ENCODE data around the gene SLC16A12. TPM values are rescaled to one million over a fixed set of nuclear protein-coding genes. Genes with fewer than 3 reads are reported as not detected.

SLC16A12 gene
- total and polyA plus RNA-seq, 2 donors (not counting 3 experiments of a cell fraction or from before 2014, with no cell fraction given): not detected

GRCh38 chr10:89390476-89391225 is 144.7 kb downstream of the SLC16A12 start:
- H3K36me3 ChIP-seq (ENCODE audit: control insufficient read depth in 2 of 2, extremely low read depth in 1 of 2, insufficient read depth in 2 of 2, low read length in 2 of 2): no peaks in the 10 kb centered on the region
- peaks cover 10% of the 10 kb centered on the region for H3K4me1 ChIP-seq (ENCODE audit: control insufficient read depth, extremely low read depth, insufficient read depth, low read length)
- H4K20me1 ChIP-seq (replicated peaks; ENCODE audit: control insufficient read depth, extremely low read depth, insufficient read depth, low read length): no peaks in the 10 kb centered on the region
- H3K9me3 ChIP-seq (replicated peaks; ENCODE audit: control insufficient read depth, insufficient read depth, low read length): no peaks in the 10 kb centered on the region
- no peak overlapping the region for H3K27ac ChIP-seq (ENCODE audit: insufficient read depth, low read depth, low read length)
- H3K79me2 ChIP-seq (ENCODE audit: control insufficient read depth, insufficient read depth, low read length): no peaks in the 10 kb centered on the region
- FAIRE-seq (no peak), DNase-seq (ENCODE audit: low read depth, low spot score) (no peak)
- ChIA-PET POLR2A (no interaction called here), CTCF (interaction anchor here (1.8 kb wide), 1 partner anchor 27 kb away, joined by 6 read pairs; no protein-coding TSS in a partner anchor)
- no peaks in the 10 kb centered on the region for H3K9me1 ChIP-seq (replicated peaks; ENCODE audit: control insufficient read depth, extremely low read depth, insufficient read depth, low read length)
- dilution Hi-C loops (cut with MboI; ENCODE audit: extremely low pct_ligation_motif_present, low sequenced_read_pairs): no loop called here
- H3K9ac ChIP-seq (replicated peaks; ENCODE audit: extremely low read depth, insufficient read depth, low read length): no peak overlapping the region
- no peak overlapping the region for H3K4me3 ChIP-seq (replicated peaks in 1 of 3; ENCODE audit: insufficient read depth in 1 of 3, low read depth in 1 of 3, low read length in 3 of 3)
- intact Hi-C loops (cut with micrococcal nuclease): no loop called here
- no peaks in the 10 kb centered on the region for H3K27me3 ChIP-seq (ENCODE audit: control insufficient read depth in 2 of 2, insufficient read depth in 2 of 2, low read length in 2 of 2)
- H2AFZ ChIP-seq (ENCODE audit: low read depth, low read length): no peak overlapping the region
- no TSS peak for BruUV-seq (replicated peaks)
- H3K4me2 ChIP-seq (ENCODE audit: insufficient read depth, low read length): no peak overlapping the region
- TF ChIP-seq EZH2 (IDR thresholded peaks at IDR 0.05; ENCODE audit: borderline replicate concordance, low read depth, low read length, severe bottlenecking): no peak
- no peak for TF ChIP-seq FOS (IDR thresholded peaks at IDR 0.05; ENCODE audit: borderline replicate concordance, insufficient read depth, low read length)
- no peak for TF ChIP-seq JUN (IDR thresholded peaks at IDR 0.05; ENCODE audit: borderline replicate concordance, insufficient read depth, insufficient read length, low read depth)
- no peak for TF ChIP-seq GATA2 (IDR thresholded peaks at IDR 0.05; ENCODE audit: insufficient read depth, insufficient read length, low read depth, low read length)
- TF ChIP-seq POLR2A (IDR thresholded peaks at IDR 0.05; ENCODE audit: low read depth, low read length): no peak
- TF ChIP-seq MAX (IDR thresholded peaks at IDR 0.05; ENCODE audit: insufficient read depth, insufficient read length): no peak
- TF ChIP-seq MYC (IDR thresholded peaks at IDR 0.05; ENCODE audit: low read depth, low read length): no peak
- no peak for TF ChIP-seq CTCF (IDR thresholded peaks at IDR 0.05; ENCODE audit: extremely low read depth in 1 of 2, insufficient read depth in 1 of 2, low read depth in 1 of 2, low read length in 2 of 2)
- no peak for TF ChIP-seq POLR2AphosphoS5 (IDR thresholded peaks at IDR 0.05; ENCODE audit: insufficient read depth, low read depth, low read length)

Measured in endothelial cell of umbilical vein (primary cell).